OCI-LY7 (cell line): Measurements from ENCODE around the gene PRKAG2. TPM values are rescaled to one million over a fixed set of nuclear protein-coding genes. Genes with fewer than 3 reads are reported as not detected.

ENCODE experiments used
- BruUV-seq: library from RNA; stranded (reverse); fragments of 400-500 nt; replicated peaks from 2 replicates; lab custom pipeline; 2021; lab: Mats Ljungman, UMichigan
- CTCF ChIA-PET: fragments of 300-600 bp; sonication (Branson Sonifier 250); formaldehyde crosslinking; loops from one replicate; lab custom pipeline; 2022; ENCODE audit warnings: antibody characterized with exemption; ENCODE audit not compliant: unreplicated experiment; lab: Charles Lee
- POLR2A ChIA-PET: fragments of 300-600 bp; sonication (Branson Sonifier 250); formaldehyde crosslinking; loops from one replicate; lab custom pipeline; 2022; ENCODE audit warnings: antibody characterized with exemption; lab: Charles Lee
- DNase-seq: peaks from one replicate; pipeline ENCODE4 v3.0.0-alpha.2; 2015; ENCODE audit warnings: low spot score
- H2AFZ ChIP-seq: fragments of 200-600 bp; sonication (generic), shearing (Covaris generic); 2 replicates; pipeline ENCODE4 v1.6.1; 2014; ENCODE audit warnings: mild to moderate bottlenecking, antibody characterized with exemption, low read length, moderate library complexity
- H3K27ac ChIP-seq: fragments of 200-600 bp; sonication (generic); 2 replicates; pipeline ENCODE4 v1.5.1; 2014; ENCODE audit warnings: mixed run types, low read depth, mild to moderate bottlenecking, moderate library complexity, low read length, inconsistent platforms; ENCODE audit not compliant: poor library complexity, severe bottlenecking
- H3K36me3 ChIP-seq: fragments of 200-600 bp; sonication (generic); 2 replicates; pipeline ENCODE4 v1.6.1; 2014; ENCODE audit warnings: mild to moderate bottlenecking, antibody characterized with exemption, low read length, moderate library complexity, mixed read lengths; ENCODE audit not compliant: insufficient read depth
- H3K4me1 ChIP-seq: fragments of 200-600 bp; sonication (generic); 2 replicates; pipeline ENCODE4 v1.5.1; 2014; ENCODE audit warnings: mild to moderate bottlenecking, low read length; ENCODE audit not compliant: insufficient read depth, poor library complexity, severe bottlenecking
- H3K4me2 ChIP-seq: fragments of 200-600 bp; sonication (generic); 2 replicates; pipeline ENCODE4 v1.6.1; 2014; ENCODE audit warnings: mild to moderate bottlenecking, low read length
- H3K4me3 ChIP-seq: fragments of 200-600 bp; sonication (generic); 2 replicates; pipeline ENCODE4 v1.5.1; 2014; ENCODE audit warnings: mild to moderate bottlenecking, low read depth, low read length; ENCODE audit not compliant: poor library complexity, severe bottlenecking
- H3K79me2 ChIP-seq: fragments of 200-600 bp; sonication (generic); 2 replicates; pipeline ENCODE4 v1.6.1; 2016; ENCODE audit warnings: low read depth, mild to moderate bottlenecking, low read length, moderate library complexity, mixed read lengths; ENCODE audit not compliant: insufficient read depth
- H3K9me2 ChIP-seq: fragments of 200-600 bp; sonication (generic); 2 replicates; pipeline ENCODE4 v1.6.1; 2016; ENCODE audit warnings: mild to moderate bottlenecking, low read length, mixed read lengths; ENCODE audit not compliant: insufficient read depth
- H3K9me3 ChIP-seq: fragments of 200-600 bp; sonication (generic); 2 replicates; pipeline ENCODE4 v1.6.1; 2014; ENCODE audit warnings: mild to moderate bottlenecking, mixed run types, low read length, mixed read lengths
- H4K20me1 ChIP-seq: fragments of 200-600 bp; sonication (generic); 2 replicates; pipeline ENCODE4 v1.6.1; 2014; ENCODE audit warnings: mild to moderate bottlenecking, antibody characterized with exemption, low read length, moderate library complexity, mixed read lengths; ENCODE audit not compliant: insufficient read depth
- EZH2phosphoT487 ChIP-seq: fragments of 200-600 bp; sonication (generic); IDR thresholded peaks from 2 replicates; pipeline ENCODE4 v1.6.1; 2018; ENCODE audit warnings: low read depth, borderline replicate concordance, mild to moderate bottlenecking, mixed run types, antibody characterized with exemption, low read length, moderate library complexity, mixed read lengths
- intact Hi-C: fragments of 100-400 bp; cut with micrococcal nuclease; formaldehyde crosslinking; loops from one replicate; pipeline ENCODE4 v1.10.0; 2022; ENCODE audit not compliant: unreplicated experiment
- total RNA-seq, 2 experiments: library from RNA; depleted of rRNA in 1 of 2; stranded (reverse); fragments of >200 nt in 1 of 2; shearing (Covaris generic) in 1 of 2; gene quantifications; 2 replicates each; pipeline ENCODE4 v1.2.3, GENCODE V29; 2014 to 2022
- TF ChIP-seq, protein P1 (sequence below): fragments of 200-600 bp; sonication (generic); conservative IDR thresholded peaks from 2 replicates; pipeline ENCODE4 v1.5.1; 2014; ENCODE audit warnings: mild to moderate bottlenecking, antibody characterized with exemption, low read length, moderate library complexity, mixed read lengths

The PRKAG2 gene
- total RNA-seq, 2 experiments from 2014 or later: 1.2 to 5.1 TPM

DNA sequence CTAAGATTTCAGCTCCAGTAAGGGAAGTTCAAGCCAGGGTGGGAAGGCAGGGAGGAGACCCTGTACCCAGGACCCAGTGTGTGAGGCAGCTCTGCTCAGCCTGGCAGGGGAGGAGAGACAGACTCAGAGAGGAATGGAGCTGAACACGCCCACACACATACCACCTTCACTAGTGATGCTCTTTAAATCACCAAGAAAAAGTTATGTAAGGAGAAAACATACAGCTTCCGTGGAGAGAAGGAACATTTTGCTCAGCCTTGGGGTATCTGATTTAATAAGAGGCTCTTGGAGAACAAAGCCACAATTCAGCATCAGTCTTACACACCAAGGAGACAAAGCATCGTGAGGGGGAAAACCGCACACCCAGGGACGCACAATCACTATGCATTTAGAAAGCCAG, 62.9 kb downstream of the PRKAG2 start:
- no peak for DNase-seq
- Histone ChIP-seq H3K9me3 (no peaks in the 10 kb centered on the region), H3K79me2 (no peaks in the 10 kb centered on the region), H3K9me2 (no peaks in the 10 kb centered on the region), H4K20me1 (no peaks in the 10 kb centered on the region), H3K4me3 (no peak overlapping the region), H3K27ac (no peak overlapping the region), H2AFZ (no peak overlapping the region), H3K4me1 (no peaks in the 10 kb centered on the region), H3K36me3 (no peaks in the 10 kb centered on the region), H3K4me2 (no peak overlapping the region)
- intact Hi-C loops: no loop called here
- TF ChIP-seq, protein P1, sequence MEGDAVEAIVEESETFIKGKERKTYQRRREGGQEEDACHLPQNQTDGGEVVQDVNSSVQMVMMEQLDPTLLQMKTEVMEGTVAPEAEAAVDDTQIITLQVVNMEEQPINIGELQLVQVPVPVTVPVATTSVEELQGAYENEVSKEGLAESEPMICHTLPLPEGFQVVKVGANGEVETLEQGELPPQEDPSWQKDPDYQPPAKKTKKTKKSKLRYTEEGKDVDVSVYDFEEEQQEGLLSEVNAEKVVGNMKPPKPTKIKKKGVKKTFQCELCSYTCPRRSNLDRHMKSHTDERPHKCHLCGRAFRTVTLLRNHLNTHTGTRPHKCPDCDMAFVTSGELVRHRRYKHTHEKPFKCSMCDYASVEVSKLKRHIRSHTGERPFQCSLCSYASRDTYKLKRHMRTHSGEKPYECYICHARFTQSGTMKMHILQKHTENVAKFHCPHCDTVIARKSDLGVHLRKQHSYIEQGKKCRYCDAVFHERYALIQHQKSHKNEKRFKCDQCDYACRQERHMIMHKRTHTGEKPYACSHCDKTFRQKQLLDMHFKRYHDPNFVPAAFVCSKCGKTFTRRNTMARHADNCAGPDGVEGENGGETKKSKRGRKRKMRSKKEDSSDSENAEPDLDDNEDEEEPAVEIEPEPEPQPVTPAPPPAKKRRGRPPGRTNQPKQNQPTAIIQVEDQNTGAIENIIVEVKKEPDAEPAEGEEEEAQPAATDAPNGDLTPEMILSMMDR: no peak
- TF ChIP-seq EZH2phosphoT487: no peak
- no TSS peak for BruUV-seq
- ChIA-PET POLR2A (no interaction called here), CTCF (no interaction called here)

DNA sequence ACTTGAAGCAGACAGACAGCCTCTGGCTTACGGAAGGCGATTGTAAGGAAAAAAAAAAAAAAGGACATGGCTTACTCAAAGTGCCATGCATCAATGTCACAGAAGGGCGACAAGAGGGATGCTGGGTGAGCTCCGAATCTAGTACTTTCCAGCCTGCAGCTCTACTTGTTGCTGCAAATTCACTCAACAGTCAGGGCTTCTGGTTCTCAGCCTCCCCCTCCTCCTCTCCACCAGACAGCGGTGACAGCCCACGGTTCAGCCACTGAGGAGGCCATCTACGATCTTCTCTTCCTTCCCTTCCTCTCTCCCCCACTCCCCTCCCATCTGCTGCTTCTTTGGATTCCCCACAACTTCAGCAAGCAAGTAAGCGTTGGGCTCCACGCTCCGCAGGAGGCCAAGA, 63.5 kb downstream of the PRKAG2 start:
- Histone ChIP-seq H3K27ac (no peak overlapping the region), H3K9me2 (no peaks in the 10 kb centered on the region), H2AFZ (no peak overlapping the region), H3K4me2 (no peak overlapping the region), H3K79me2 (no peaks in the 10 kb centered on the region), H3K4me1 (no peaks in the 10 kb centered on the region), H3K4me3 (no peak overlapping the region), H4K20me1 (no peaks in the 10 kb centered on the region), H3K36me3 (no peaks in the 10 kb centered on the region), H3K9me3 (no peaks in the 10 kb centered on the region)
- POLR2A ChIA-PET: no interaction called here
- no TSS peak for BruUV-seq
- TF ChIP-seq, protein P1: no peak
- no peak for TF ChIP-seq EZH2phosphoT487
- DNase-seq: no peak
- CTCF ChIA-PET: no interaction called here
- intact Hi-C loops: no loop called here

DNA sequence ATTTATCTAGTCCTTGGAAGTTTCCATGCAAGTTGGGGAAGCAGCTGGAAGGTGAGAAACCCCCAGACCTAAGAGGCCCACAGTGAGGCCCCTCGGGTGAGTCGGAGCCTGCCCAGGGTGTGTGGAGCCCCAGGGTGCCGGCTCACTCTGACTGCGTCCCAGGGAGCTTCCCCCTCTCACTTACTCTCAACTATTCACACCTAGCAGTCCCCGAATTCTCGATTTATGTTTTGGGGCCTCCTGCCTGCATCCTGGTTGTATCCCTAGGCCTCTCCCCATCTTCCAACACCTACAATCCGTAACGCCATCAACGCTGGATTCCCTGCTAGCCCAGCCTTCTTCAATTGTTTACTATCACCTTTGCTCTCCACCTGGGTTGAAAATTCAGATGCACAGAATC, 63.9 kb downstream of the PRKAG2 start:
- Histone ChIP-seq H3K27ac (no peak overlapping the region), H3K9me3 (no peaks in the 10 kb centered on the region), H3K36me3 (no peaks in the 10 kb centered on the region), H2AFZ (no peak overlapping the region), H3K79me2 (no peaks in the 10 kb centered on the region), H3K4me1 (no peaks in the 10 kb centered on the region), H3K4me3 (no peak overlapping the region), H4K20me1 (no peaks in the 10 kb centered on the region), H3K9me2 (no peaks in the 10 kb centered on the region), H3K4me2 (no peak overlapping the region)
- intact Hi-C loops: no loop called here
- ChIA-PET POLR2A (interaction anchor here (0.7 kb wide), 2 partner anchors 150 to 1078 kb away, joined by 3 to 4 read pairs; no protein-coding TSS in a partner anchor), CTCF (no interaction called here)
- DNase-seq: no peak
- no peak for TF ChIP-seq EZH2phosphoT487
- TF ChIP-seq, protein P1: no peak
- BruUV-seq: no TSS peak
